HG03460 (cell line): ENCODE results near the gene MEGF9.
"Not testable (repeated sequence)": the region's sequence is repeated elsewhere in the genome, so short reads cannot be mapped to it uniquely, and the experiment has no call there.

ENCODE experiments used
- ATAC-seq: cut with Tn5 transposase; IDR thresholded peaks from one replicate; pipeline ENCODE4 v1.9.1; 2021; ENCODE audit not compliant: unreplicated experiment

MEGF9 gene

GRCh38 chr9:120659676-120660075 lies 54.6 kb downstream of the MEGF9 start:
- no peak for ATAC-seq

- ATAC-seq, result no peak
Measured at GRCh38 chr9:120659209-120659608, 55.1 kb downstream of the MEGF9 start.

GRCh38 chr9:120655005-120655622 lies 59.2 kb downstream of the MEGF9 start:
- ATAC-seq, result no peak

- ATAC-seq, result no peak
Measured at GRCh38 chr9:120654272-120654671, 60.0 kb downstream of the MEGF9 start.

GRCh38 chr9:120653762-120654161 lies 60.5 kb downstream of the MEGF9 start:
- ATAC-seq, result no peak

- ATAC-seq, result no peak
Measured at GRCh38 chr9:120652934-120653333, 61.3 kb downstream of the MEGF9 start.

GRCh38 chr9:120650352-120650751 lies 63.9 kb downstream of the MEGF9 start:
- no peak for ATAC-seq

GRCh38 chr9:120648581-120649197 lies 65.6 kb downstream of the MEGF9 start:
- no peak for ATAC-seq

- no peak for ATAC-seq
Measured at GRCh38 chr9:120646948-120647347, 67.3 kb downstream of the MEGF9 start.

GRCh38 chr9:120645760-120646159 lies 68.5 kb downstream of the MEGF9 start:
- ATAC-seq, result no peak

- no peak for ATAC-seq
Measured at GRCh38 chr9:120643061-120643460, 71.2 kb downstream of the MEGF9 start.

GRCh38 chr9:120642129-120642770 lies 72.0 kb downstream of the MEGF9 start:
- no peak for ATAC-seq

GRCh38 chr9:120640874-120641273 lies 73.4 kb downstream of the MEGF9 start:
- ATAC-seq, result not testable (repeated sequence)

GRCh38 chr9:120640380-120640779 lies 73.9 kb downstream of the MEGF9 start:
- ATAC-seq, result no peak

- no peak for ATAC-seq
Measured at GRCh38 chr9:120637919-120638318, 76.4 kb downstream of the MEGF9 start.

- ATAC-seq, result no peak
Measured at GRCh38 chr9:120636194-120636957, 77.9 kb downstream of the MEGF9 start.

- no peak for ATAC-seq
Measured at GRCh38 chr9:120635011-120635410, 79.3 kb downstream of the MEGF9 start.

- ATAC-seq, result no peak
Measured at GRCh38 chr9:120630333-120630732, 83.9 kb downstream of the MEGF9 start.

- not testable (repeated sequence) for ATAC-seq
Measured at GRCh38 chr9:120628925-120629497, 85.3 kb downstream of the MEGF9 start.

- no peak for ATAC-seq
Measured at GRCh38 chr9:120628207-120628924, 85.9 kb downstream of the MEGF9 start.

- no peak for ATAC-seq
Measured at GRCh38 chr9:120627073-120627472, 87.2 kb downstream of the MEGF9 start.
